Stomach smooth muscle (tissue), 2 donors: ENCODE measurements around the gene RGSL1.
"Not testable (repeated sequence)": the region's sequence is repeated elsewhere in the genome, so short reads cannot be mapped to it uniquely, and the experiment has no call there.

Experiments
- H3K27ac ChIP-seq: one replicate; pipeline ENCODE4 v1.7.0; 2013; ENCODE audit warnings: mild to moderate bottlenecking, low read length, inconsistent platforms
- H3K27me3 ChIP-seq, 2 donors: one replicate each; pipeline ENCODE4 v1.7.0; 2013; ENCODE audit warnings: low read length in 2 of 2; ENCODE audit not compliant: insufficient read depth in 2 of 2, control insufficient read depth in 1 of 2
- H3K36me3 ChIP-seq, 2 donors: one replicate each; pipeline ENCODE4 v1.7.0; 2013; ENCODE audit warnings: low read length in 2 of 2; ENCODE audit not compliant: control insufficient read depth in 2 of 2, insufficient read depth in 2 of 2
- H3K4me1 ChIP-seq: one replicate; pipeline ENCODE4 v1.7.0; 2013; ENCODE audit warnings: low read length; ENCODE audit not compliant: control insufficient read depth, insufficient read depth
- H3K4me3 ChIP-seq, 2 donors: one replicate each; pipeline ENCODE4 v1.7.0; 2013; ENCODE audit warnings: low read length in 2 of 2
- H3K9ac ChIP-seq, 2 donors: one replicate each; pipeline ENCODE4 v1.7.0; 2013; ENCODE audit warnings: low read length in 2 of 2, mild to moderate bottlenecking in 1 of 2
- H3K9me3 ChIP-seq, 2 donors: one replicate each; pipeline ENCODE4 v1.7.0; 2013; ENCODE audit warnings: low read length in 2 of 2; ENCODE audit not compliant: control insufficient read depth in 2 of 2
- donor health status: healthy.
- donor health status: Pancreatic carcinoma.

Gene RGSL1

DNA sequence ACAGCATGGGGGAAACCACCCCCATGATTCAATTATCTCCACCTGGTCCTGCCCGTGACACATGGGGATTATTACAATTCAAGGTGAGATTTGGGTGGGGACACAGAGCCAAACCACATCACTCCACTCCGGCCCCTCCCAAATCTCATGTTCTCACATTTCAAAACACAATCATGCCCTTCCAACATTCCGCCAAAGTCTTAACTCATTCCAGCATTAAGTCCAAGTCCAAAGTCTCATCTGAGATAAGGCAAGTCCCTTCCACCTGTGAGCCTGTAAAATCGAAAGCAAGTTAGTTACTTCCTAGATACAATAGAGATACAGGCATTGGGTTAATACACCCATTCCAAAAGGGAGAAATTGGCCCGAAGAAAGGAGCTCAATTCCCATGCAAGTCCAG is 78.3 kb downstream of the RGSL1 start:
- not testable (repeated sequence) for H3K4me1 ChIP-seq, H3K4me3 ChIP-seq, H3K27ac ChIP-seq, H3K27me3 ChIP-seq, H3K9ac ChIP-seq, H3K9me3 ChIP-seq, H3K36me3 ChIP-seq

DNA sequence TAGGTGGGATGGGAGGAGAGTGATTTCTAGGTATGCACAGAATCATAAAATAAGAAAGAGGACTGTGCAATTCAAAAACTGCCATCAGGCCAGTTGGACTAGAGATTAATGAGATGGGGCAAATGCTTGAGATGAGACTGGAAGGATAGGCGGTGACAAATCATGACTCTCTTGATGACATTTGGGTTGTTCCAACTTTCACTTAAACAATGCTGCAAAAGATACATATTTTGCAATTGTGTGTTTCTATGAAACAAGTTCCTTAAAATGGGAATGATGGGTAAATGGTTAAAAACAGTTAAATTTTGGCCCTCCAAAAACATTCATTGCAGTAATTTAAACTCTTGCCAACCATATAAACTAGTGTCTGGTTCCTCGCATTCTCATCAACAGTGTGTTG is 84.0 kb downstream of the RGSL1 start:
- Histone ChIP-seq H3K4me3 (no peak overlapping the region), H3K36me3 (no peaks in the 10 kb centered on the region), H3K27ac (no peak overlapping the region), H3K9ac (no peak overlapping the region), H3K4me1 (no peaks in the 10 kb centered on the region), H3K9me3 (no peaks in the 10 kb centered on the region), H3K27me3 (peaks cover 0 to 3% of the 10 kb centered on the region in 2 donors)

- H3K9me3 ChIP-seq = peaks cover 4 to 7% of the 10 kb centered on the region in 2 donors
- no peak overlapping the region for H3K4me3 ChIP-seq
- no peaks in the 10 kb centered on the region for H3K27me3 ChIP-seq
- no peaks in the 10 kb centered on the region for H3K4me1 ChIP-seq
- H3K9ac ChIP-seq = no peak overlapping the region
- no peaks in the 10 kb centered on the region for H3K36me3 ChIP-seq
- no peak overlapping the region for H3K27ac ChIP-seq
These were observed 99.4 kb downstream of the RGSL1 start for GRCh38 chr1:182549346-182549745.

DNA sequence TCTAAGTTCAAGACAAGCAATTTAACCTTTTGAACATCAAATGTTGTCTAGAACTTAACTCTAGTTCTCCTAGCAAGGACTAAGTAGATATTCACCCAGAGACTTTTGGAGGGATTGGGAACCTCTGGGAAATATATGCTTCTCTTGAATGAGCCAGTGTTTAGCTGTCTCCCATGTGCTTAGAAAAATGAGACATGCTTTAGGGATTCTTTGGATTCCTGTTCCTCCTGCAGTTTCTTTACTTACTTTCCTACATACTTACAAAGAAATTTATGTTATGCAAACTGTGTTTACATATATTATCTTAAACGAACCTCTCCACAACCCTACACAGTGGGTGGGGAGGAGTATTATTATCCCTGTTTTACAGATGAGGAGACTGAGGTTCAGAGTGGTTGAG is 99.9 kb downstream of the RGSL1 start:
- H3K4me3 ChIP-seq = no peak overlapping the region
- H3K4me1 ChIP-seq = no peaks in the 10 kb centered on the region
- no peaks in the 10 kb centered on the region for H3K27me3 ChIP-seq
- no peak overlapping the region for H3K9ac ChIP-seq
- H3K36me3 ChIP-seq = no peaks in the 10 kb centered on the region
- peaks cover 4 to 7% of the 10 kb centered on the region in 2 donors for H3K9me3 ChIP-seq
- H3K27ac ChIP-seq = no peak overlapping the region

GRCh38 chr1:182552527-182552926 is 102.6 kb downstream of the RGSL1 start:
- Histone ChIP-seq H3K4me3 (no peak overlapping the region), H3K4me1 (no peaks in the 10 kb centered on the region), H3K27ac (no peak overlapping the region), H3K9ac (no peak overlapping the region), H3K9me3 (peaks cover 4 to 7% of the 10 kb centered on the region in 2 donors), H3K36me3 (no peaks in the 10 kb centered on the region), H3K27me3 (no peaks in the 10 kb centered on the region)

- Histone ChIP-seq H3K36me3 (no peaks in the 10 kb centered on the region), H3K9ac (no peak overlapping the region), H3K27ac (no peak overlapping the region), H3K4me3 (no peak overlapping the region), H3K27me3 (no peaks in the 10 kb centered on the region), H3K4me1 (no peaks in the 10 kb centered on the region), H3K9me3 (peaks cover 4 to 7% of the 10 kb centered on the region in 2 donors)
These were observed 105.5 kb downstream of the RGSL1 start for GRCh38 chr1:182555493-182555892.

GRCh38 chr1:182556279-182556678 is 106.3 kb downstream of the RGSL1 start:
- Histone ChIP-seq H3K27me3 (no peaks in the 10 kb centered on the region), H3K9me3 (peaks cover 4 to 7% of the 10 kb centered on the region in 2 donors), H3K4me3 (no peak overlapping the region), H3K9ac (no peak overlapping the region), H3K4me1 (no peaks in the 10 kb centered on the region), H3K36me3 (no peaks in the 10 kb centered on the region), H3K27ac (no peak overlapping the region)

DNA sequence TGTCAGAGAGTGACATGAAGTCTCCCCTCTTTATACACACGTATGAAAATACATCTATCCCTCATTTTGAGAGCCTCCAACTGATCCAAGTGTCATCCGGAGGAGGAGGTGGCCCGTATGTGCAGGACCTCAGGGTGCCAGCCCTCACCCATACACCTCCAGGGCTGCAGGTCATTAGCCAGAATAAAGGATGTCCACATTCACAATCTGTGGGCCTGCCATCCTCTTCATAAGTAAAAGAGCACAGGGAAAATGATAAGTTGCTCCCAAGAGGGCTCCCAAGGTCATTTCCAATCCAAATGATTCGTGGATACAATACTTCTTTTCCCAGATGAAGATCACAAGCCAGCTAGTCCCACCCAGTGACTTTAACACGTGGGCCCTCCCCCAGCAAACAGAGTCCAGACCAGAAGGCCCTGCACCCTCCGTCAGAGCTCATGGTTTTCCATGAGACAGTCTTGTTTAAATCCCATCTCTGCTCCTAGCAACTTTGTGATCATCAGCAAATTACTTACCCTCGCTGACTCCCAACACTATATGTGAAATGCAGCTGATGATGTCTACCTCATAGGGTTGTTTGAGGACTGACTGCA is 110.5 kb downstream of the RGSL1 start:
- Histone ChIP-seq H3K4me1 (no peaks in the 10 kb centered on the region), H3K27me3 (no peaks in the 10 kb centered on the region), H3K9me3 (no peaks in the 10 kb centered on the region), H3K9ac (no peak overlapping the region), H3K4me3 (no peak overlapping the region), H3K36me3 (no peaks in the 10 kb centered on the region), H3K27ac (no peak overlapping the region)

GRCh38 chr1:182561456-182561855 is 111.5 kb downstream of the RGSL1 start:
- Histone ChIP-seq H3K9ac (no peak overlapping the region), H3K9me3 (no peaks in the 10 kb centered on the region), H3K4me1 (no peaks in the 10 kb centered on the region), H3K27me3 (no peaks in the 10 kb centered on the region), H3K27ac (no peak overlapping the region), H3K4me3 (no peak overlapping the region), H3K36me3 (no peaks in the 10 kb centered on the region)

GRCh38 chr1:182563095-182563494 is 113.1 kb downstream of the RGSL1 start:
- Histone ChIP-seq H3K9ac (no peak overlapping the region), H3K4me1 (no peaks in the 10 kb centered on the region), H3K27ac (no peak overlapping the region), H3K4me3 (no peak overlapping the region), H3K27me3 (no peaks in the 10 kb centered on the region), H3K36me3 (no peaks in the 10 kb centered on the region), H3K9me3 (no peaks in the 10 kb centered on the region)

DNA sequence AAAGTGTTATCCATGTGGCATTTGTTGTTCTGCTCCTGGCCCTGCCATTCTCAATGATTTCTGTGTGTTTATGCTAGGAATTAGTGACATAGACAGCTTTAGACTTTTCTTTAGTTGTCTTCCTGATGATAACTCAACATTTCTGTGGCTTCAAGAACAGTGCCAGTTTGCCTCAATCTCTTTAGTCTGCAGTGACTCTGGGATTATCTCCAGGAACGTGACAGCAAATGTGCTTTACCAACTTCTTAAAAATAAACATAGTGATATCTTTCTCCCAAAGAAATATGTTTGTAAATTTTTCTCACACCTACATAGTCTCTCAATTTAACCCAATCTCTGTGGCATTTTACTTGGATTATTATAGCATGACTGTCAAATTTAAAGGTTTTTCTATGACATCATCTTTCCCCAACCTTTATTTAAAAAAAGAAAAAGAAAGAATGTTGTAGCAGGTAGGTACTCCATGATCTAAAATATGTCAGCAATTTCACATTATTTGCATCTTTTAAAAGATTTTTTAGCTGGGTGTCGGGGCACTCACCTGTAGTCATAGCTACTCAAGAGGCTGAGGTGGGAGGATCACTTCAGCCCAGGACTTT is 114.6 kb downstream of the RGSL1 start:
- Histone ChIP-seq H3K4me1 (no peaks in the 10 kb centered on the region), H3K27ac (no peak overlapping the region), H3K4me3 (no peak overlapping the region), H3K36me3 (no peaks in the 10 kb centered on the region), H3K9me3 (no peaks in the 10 kb centered on the region), H3K9ac (no peak overlapping the region), H3K27me3 (no peaks in the 10 kb centered on the region)
